Endothelial cell of umbilical vein (primary cell): ENCODE measurements around the gene CALHM5.
"Not testable (repeated sequence)": the region's sequence is repeated elsewhere in the genome, so short reads cannot be mapped to it uniquely, and the experiment has no call there.

ENCODE experiments used
- CTCF ChIP-seq, 2 donors: IDR thresholded peaks; 1 replicate in 1 of 2; 2 replicates in 1 of 2; pipeline ENCODE4 v1.5.1; 2011; ENCODE audit warnings: low read length in 2 of 2, mild to moderate bottlenecking in 2 of 2, moderate library complexity in 2 of 2, control low read depth in 1 of 2, inconsistent platforms in 1 of 2, low read depth in 1 of 2; ENCODE audit not compliant: insufficient read depth in 1 of 2; ENCODE audit errors: extremely low read depth in 1 of 2
- EZH2 ChIP-seq: IDR thresholded peaks from 2 replicates; pipeline ENCODE4 v1.6.1; 2012; ENCODE audit warnings: borderline replicate concordance, low read depth, mild to moderate bottlenecking, moderate library complexity, low read length, inconsistent platforms; ENCODE audit not compliant: severe bottlenecking
- FOS ChIP-seq: IDR thresholded peaks from 2 replicates; pipeline ENCODE4 v1.6.1; 2011; ENCODE audit warnings: mild to moderate bottlenecking, low read length, moderate library complexity, borderline replicate concordance; ENCODE audit not compliant: insufficient read depth
- GATA2 ChIP-seq: IDR thresholded peaks from 2 replicates; pipeline ENCODE4 v1.7.0; 2011; ENCODE audit warnings: low read depth, mild to moderate bottlenecking, moderate library complexity, mixed read lengths, low read length; ENCODE audit not compliant: insufficient read length, insufficient read depth
- JUN ChIP-seq: IDR thresholded peaks from 2 replicates; pipeline ENCODE4 v1.6.1; 2011; ENCODE audit warnings: borderline replicate concordance, low read depth; ENCODE audit not compliant: insufficient read length, insufficient read depth
- MYC ChIP-seq: IDR thresholded peaks from one replicate; pipeline ENCODE4 v1.6.1; 2011; ENCODE audit warnings: mild to moderate bottlenecking, low read depth, low read length
- POLR2A ChIP-seq: IDR thresholded peaks from 2 replicates; pipeline ENCODE4 v1.6.1; 2012; ENCODE audit warnings: low read depth, mild to moderate bottlenecking, control low read depth, low read length
- POLR2AphosphoS5 ChIP-seq: IDR thresholded peaks from 2 replicates; pipeline ENCODE4 v1.6.1; 2012; ENCODE audit warnings: low read depth, mild to moderate bottlenecking, control low read depth, low read length, moderate library complexity; ENCODE audit not compliant: insufficient read depth
- TF ChIP-seq, protein P1 (sequence below): IDR thresholded peaks from 2 replicates; pipeline ENCODE4 v1.6.1; 2011; ENCODE audit not compliant: insufficient read depth, insufficient read length

DNA sequence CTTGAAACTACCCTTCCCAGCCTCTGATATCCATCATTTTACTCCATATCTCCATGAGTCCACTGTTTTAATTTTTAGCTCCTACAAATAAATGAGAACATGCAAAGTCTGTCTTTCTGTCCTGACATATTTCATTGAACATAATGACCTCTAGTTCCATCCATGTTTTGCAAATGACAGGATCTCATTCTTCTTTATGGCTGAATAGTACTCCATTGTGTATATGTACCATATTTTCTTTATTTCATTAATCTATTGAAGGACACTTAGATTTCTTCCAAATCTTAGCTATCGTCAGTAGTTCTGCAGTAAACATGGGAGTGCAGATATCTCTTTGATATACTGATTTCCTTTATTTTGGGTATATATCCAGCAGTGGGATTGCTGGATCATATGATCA is 16.3 kb upstream of the CALHM5 start:
- TF ChIP-seq CTCF (IDR thresholded peaks at IDR 0.05; ENCODE audit: extremely low read depth in 1 of 2, insufficient read depth in 1 of 2, low read depth in 1 of 2, low read length in 2 of 2); JUN; POLR2AphosphoS5; FOS; EZH2; POLR2A; GATA2; MYC: not testable (repeated sequence)
- TF ChIP-seq, protein P1, sequence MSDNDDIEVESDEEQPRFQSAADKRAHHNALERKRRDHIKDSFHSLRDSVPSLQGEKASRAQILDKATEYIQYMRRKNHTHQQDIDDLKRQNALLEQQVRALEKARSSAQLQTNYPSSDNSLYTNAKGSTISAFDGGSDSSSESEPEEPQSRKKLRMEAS, result not testable (repeated sequence)
